ENCODE results near the gene UNC5CL.

The UNC5CL gene

GRCh38 chr6:41038205-41038604 lies 816 bp downstream of the UNC5CL start:
- DNase-seq (ENCODE audit: insufficient read length, low spot score), result no peak
- no peak for FAIRE-seq
- TF ChIP-seq, protein P1, sequence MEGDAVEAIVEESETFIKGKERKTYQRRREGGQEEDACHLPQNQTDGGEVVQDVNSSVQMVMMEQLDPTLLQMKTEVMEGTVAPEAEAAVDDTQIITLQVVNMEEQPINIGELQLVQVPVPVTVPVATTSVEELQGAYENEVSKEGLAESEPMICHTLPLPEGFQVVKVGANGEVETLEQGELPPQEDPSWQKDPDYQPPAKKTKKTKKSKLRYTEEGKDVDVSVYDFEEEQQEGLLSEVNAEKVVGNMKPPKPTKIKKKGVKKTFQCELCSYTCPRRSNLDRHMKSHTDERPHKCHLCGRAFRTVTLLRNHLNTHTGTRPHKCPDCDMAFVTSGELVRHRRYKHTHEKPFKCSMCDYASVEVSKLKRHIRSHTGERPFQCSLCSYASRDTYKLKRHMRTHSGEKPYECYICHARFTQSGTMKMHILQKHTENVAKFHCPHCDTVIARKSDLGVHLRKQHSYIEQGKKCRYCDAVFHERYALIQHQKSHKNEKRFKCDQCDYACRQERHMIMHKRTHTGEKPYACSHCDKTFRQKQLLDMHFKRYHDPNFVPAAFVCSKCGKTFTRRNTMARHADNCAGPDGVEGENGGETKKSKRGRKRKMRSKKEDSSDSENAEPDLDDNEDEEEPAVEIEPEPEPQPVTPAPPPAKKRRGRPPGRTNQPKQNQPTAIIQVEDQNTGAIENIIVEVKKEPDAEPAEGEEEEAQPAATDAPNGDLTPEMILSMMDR (IDR thresholded peaks at IDR 0.05; ENCODE audit: insufficient read depth, missing control alignments), result no peak

- no peak for DNase-seq (ENCODE audit: insufficient read length, low spot score)
- FAIRE-seq, result no peak
- TF ChIP-seq, protein P1 (IDR thresholded peaks at IDR 0.05; ENCODE audit: insufficient read depth, missing control alignments), result no peak
Measured at GRCh38 chr6:41037107-41037900, 1.7 kb downstream of the UNC5CL start.

- TF ChIP-seq, protein P1 (IDR thresholded peaks at IDR 0.05; ENCODE audit: insufficient read depth, missing control alignments), result no peak
- FAIRE-seq (no peak), DNase-seq (ENCODE audit: insufficient read length, low spot score) (no peak)
Measured at GRCh38 chr6:41036601-41037000, 2.4 kb downstream of the UNC5CL start.

- no peak for FAIRE-seq
- TF ChIP-seq, protein P1 (IDR thresholded peaks at IDR 0.05; ENCODE audit: insufficient read depth, missing control alignments), result no peak
- no peak for DNase-seq (ENCODE audit: insufficient read length, low spot score)
Measured at GRCh38 chr6:41036186-41036585, 2.8 kb downstream of the UNC5CL start.

DNA sequence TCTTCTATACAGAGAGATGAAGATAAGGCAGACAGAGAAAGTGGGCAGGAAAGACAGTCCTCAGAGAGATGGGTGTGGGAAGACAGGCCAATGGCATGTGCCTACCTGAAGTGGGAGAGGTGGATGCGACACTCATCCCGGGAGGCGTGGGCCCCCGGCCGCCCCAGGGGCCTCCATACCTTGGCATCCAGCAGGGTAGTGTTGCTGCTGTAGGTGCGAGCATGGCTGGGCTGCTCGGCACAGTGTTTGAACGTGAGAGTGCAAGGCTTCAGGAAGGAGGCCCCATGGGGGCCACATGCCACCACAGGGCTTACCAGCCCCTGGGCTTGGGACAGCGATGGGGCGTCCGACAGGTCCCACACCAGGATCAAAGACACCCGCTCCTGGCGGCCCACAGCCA lies 5.2 kb downstream of the UNC5CL start:
- TF ChIP-seq, protein P1 (IDR thresholded peaks at IDR 0.05; ENCODE audit: insufficient read depth, missing control alignments), result no peak
- DNase-seq (ENCODE audit: insufficient read length, low spot score), result no peak
- FAIRE-seq, result no peak

- FAIRE-seq (no peak), DNase-seq (ENCODE audit: insufficient read length, low spot score) (no peak)
- TF ChIP-seq, protein P1 (IDR thresholded peaks at IDR 0.05; ENCODE audit: insufficient read depth, missing control alignments), result no peak
Measured at GRCh38 chr6:41032830-41033229, 6.2 kb downstream of the UNC5CL start.
